Heart left ventricle (tissue), 16 donors: ENCODE data around the gene SH3BP2. TPM values are rescaled to one million over a fixed set of nuclear protein-coding genes. Genes with fewer than 3 reads are reported as not detected.

Experiments used
- ATAC-seq, 4 donors: fragments of 200-7000 bp; cut with Tn5 transposase; one replicate each; pipeline ENCODE4 v1.9.1; 2020 to 2022; ENCODE audit warnings: moderate library complexity in 4 of 4, mild to moderate bottlenecking in 3 of 4, moderate number of reproducible peaks in 1 of 4
- DNase-seq, 5 donors: peaks; one replicate each; pipeline ENCODE4 v3.0.0-alpha.2; 2020
- H3K27ac ChIP-seq, 12 donors: fragments of 200-600 bp; sonication (generic) in 4 of 12; one replicate each; pipeline versions ENCODE4 v1.5.0 to v1.8.0; 2016 to 2022; ENCODE audit warnings: mild to moderate bottlenecking in 2 of 12
- H3K27me3 ChIP-seq, 9 donors: fragments of 200-600 bp; sonication (generic) in 2 of 9; one replicate each; pipeline versions ENCODE4 v1.5.1 to v1.8.0; 2016 to 2022; ENCODE audit warnings: mild to moderate bottlenecking in 3 of 9
- H3K36me3 ChIP-seq, 9 donors: fragments of 200-600 bp; sonication (generic) in 2 of 9; one replicate each; pipeline versions ENCODE4 v1.5.0 to v1.8.0; 2018 to 2022; ENCODE audit warnings: mild to moderate bottlenecking in 2 of 9
- H3K4me1 ChIP-seq, 12 donors: fragments of 200-600 bp; sonication (generic) in 4 of 12; one replicate each; pipeline versions ENCODE4 v1.5.0 to v1.8.0; 2016 to 2022; ENCODE audit warnings: mild to moderate bottlenecking in 3 of 12
- H3K4me3 ChIP-seq, 12 donors: fragments of 200-600 bp; sonication (generic) in 4 of 12; one replicate each; pipeline versions ENCODE4 v1.5.0 to v1.8.0; 2017 to 2022; ENCODE audit warnings: mild to moderate bottlenecking in 9 of 12, moderate library complexity in 4 of 12
- H3K9me3 ChIP-seq, 12 donors: fragments of 200-600 bp; sonication (generic) in 4 of 12; one replicate each; pipeline versions ENCODE4 v1.5.0 to v1.8.0; 2016 to 2022; ENCODE audit warnings: mild to moderate bottlenecking in 1 of 12
- CTCF ChIP-seq, 12 donors: fragments of 200-600 bp; sonication (generic) in 4 of 12; IDR thresholded peaks; one replicate each; pipeline versions ENCODE4 v1.5.0 to v1.8.0; 2018 to 2022; ENCODE audit warnings: antibody characterized with exemption in 12 of 12, mild to moderate bottlenecking in 5 of 12
- POLR2A ChIP-seq, 2 donors: fragments of 450-650 bp; IDR thresholded peaks; one replicate each; pipeline ENCODE4 v1.6.1; 2017; ENCODE audit warnings: antibody characterized with exemption in 2 of 2, mild to moderate bottlenecking in 2 of 2, moderate library complexity in 2 of 2
- WGBS, 4 donors: extraction: QIAGEN DNeasy Blood & Tissue Kit in 2 of 4; methylation state at CpG; one replicate each; pipeline versions ENCODE4 v1.1.5 to v1.1.7; 2013 to 2018; 5-methylcytosine and 5-hydroxymethylcytosine counted together
- intact Hi-C, 10 donors: fragments of 100-400 bp; cut with DNase I; formaldehyde crosslinking; loops; one replicate each; pipeline versions ENCODE4 v1.11.1 to v1.14.2; 2022
- polyA plus RNA-seq, 2 donors: library from polyadenylated mRNA; stranded (reverse); fragments of 200-250 nt; gene quantifications; one replicate each; pipeline ENCODE4 v1.2.3, GENCODE V29; 2013
- total RNA-seq, 9 donors: library from RNA; depleted of rRNA in 2 of 9; stranded (reverse); fragments of >200 nt in 2 of 9; fragmentation: NEBNext Ultra II Directional in 3 of 9; extraction: Animal tissue kit (Norgen Biotek cat#: 25700) in 3 of 9; gene quantifications; one replicate each; pipeline versions ENCODE4 v1.1.0 to v1.2.4, GENCODE V29; 2016 to 2023
- donor health status: ischemic (EF 13 %, LVEDD 7.1; RV severe dilation, severe dysfunction).
- donor health status: healthy with polysubstance abuse.
- donor health status: DM: no; HTN: yes; CAD: no.
- donor health status: DM: no; HTN: no; CAD: no.
- donor health status: ischemic (EF 25% LVEDD 6.9; RV normal size, moderate dysfunction).
- donor health status: ischemic (EF 25% LVEDD 5.7; RV mildly dilated, moderate dysfunction).
- donor health status: healthy.
- donor health status: DM: yes; HTN: yes; CAD: no.
- donor health status: ischemic (EF 35%, LVEDD 5.7; RV mildly dilated, moderate dysfunction).
- donor health status: nonischemic (EF 11% LVEDD 7.7; RV severe dilation, severe dysfunction).
- donor health status: DM: yes; HTN: yes; CAD: no.
- donor health status: PGD.
- donor health status: ischemic (EF 29% LVEDD 5.4; RV normal size, mild dysfunction).
- donor health status: nonischemic (EF 23%, LVEDD 6.1; RV moderate dilation, normal function).

The SH3BP2 gene
- total and polyA plus RNA-seq, 11 donors = 10.4 to 70.2 (median 23.5) TPM

- H3K36me3 ChIP-seq = peaks cover 0 to 95% (median 83%) of the 10 kb centered on the region in 9 donors
- H3K4me1 ChIP-seq = peaks cover 0 to 41% (median 14%) of the 10 kb centered on the region in 12 donors
- no peaks in the 10 kb centered on the region for H3K9me3 ChIP-seq
- DNase-seq (no peak), ATAC-seq (no peak)
- H3K4me3 ChIP-seq = no peak overlapping the region
- H3K27ac ChIP-seq = peak overlapping the region in 2 of 12 donors; percentile 4 to 7
- 94 to 95% (median 95%) methylated on average over 1 of the region's 1 CpG for WGBS, 4 donors
- TF ChIP-seq POLR2A (IDR thresholded peaks at IDR 0.05) = no peak
- TF ChIP-seq CTCF (IDR thresholded peaks at IDR 0.05) = no peak
- intact Hi-C loops = loop anchor here in 1 of 10 donors (5.0 kb wide), 1 partner anchor 35 kb away; no protein-coding TSS in a partner anchor
- H3K27me3 ChIP-seq = no peaks in the 10 kb centered on the region
These were observed 89.5 kb downstream of the SH3BP2 start for GRCh38 chr4:2882341-2882740.

DNA sequence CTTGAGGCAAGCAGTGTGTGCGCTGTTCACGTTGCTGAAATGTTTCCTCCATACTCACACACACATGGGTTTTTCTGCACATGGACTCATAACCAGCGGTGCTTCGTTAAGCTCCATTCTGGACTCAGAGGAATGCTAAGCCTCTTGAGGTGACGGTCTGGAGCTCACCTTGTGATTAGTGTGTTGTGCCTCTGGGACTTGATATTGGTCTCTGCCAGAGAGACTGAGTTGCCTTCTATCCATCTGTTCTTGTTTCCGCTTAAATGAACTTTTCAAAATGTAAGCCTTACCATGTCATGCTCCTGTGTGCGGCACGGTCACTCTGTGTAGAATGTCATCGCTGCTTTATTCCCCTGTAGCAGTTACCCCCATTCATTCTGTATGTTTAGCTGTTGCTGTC lies 93.3 kb downstream of the SH3BP2 start:
- H3K9me3 ChIP-seq = no peaks in the 10 kb centered on the region
- H3K36me3 ChIP-seq = peaks cover 0 to 88% (median 80%) of the 10 kb centered on the region in 9 donors
- no peak for DNase-seq
- H3K4me3 ChIP-seq = no peak overlapping the region
- WGBS, 4 donors = 72 to 83% (median 75%) methylated on average over 9 of the region's 9 CpGs
- peak overlapping the region in 1 of 12 donors; percentile 18 for H3K27ac ChIP-seq
- no peak for TF ChIP-seq CTCF (IDR thresholded peaks at IDR 0.05)
- no peak for TF ChIP-seq POLR2A (IDR thresholded peaks at IDR 0.05)
- intact Hi-C loops = loop anchor here in 2 of 10 donors (5.0 kb wide), 3 partner anchors 39 to 124 kb away; partner anchors contain the start of gene ADD1 (in 1 of the 2)
- no peaks in the 10 kb centered on the region for H3K27me3 ChIP-seq
- peaks cover 0 to 31% (median 12%) of the 10 kb centered on the region in 12 donors for H3K4me1 ChIP-seq
- peak in 2 of 4 donors; percentile 29 to 42 for ATAC-seq

- H3K36me3 ChIP-seq = peaks cover 0 to 84% (median 76%) of the 10 kb centered on the region in 9 donors
- H3K4me1 ChIP-seq = peaks cover 0 to 36% (median 15%) of the 10 kb centered on the region in 12 donors
- peak overlapping the region in 2 of 12 donors; percentile 8 to 18 for H3K27ac ChIP-seq
- TF ChIP-seq CTCF (IDR thresholded peaks at IDR 0.05) (no peak), POLR2A (IDR thresholded peaks at IDR 0.05) (no peak)
- intact Hi-C loops = loop anchor here in 2 of 10 donors (5.0 kb wide), 3 partner anchors 39 to 124 kb away; partner anchors contain the start of gene ADD1 (in 1 of the 2)
- 40 to 53% (median 42%) methylated on average over 6 of the region's 6 CpGs for WGBS, 4 donors
- H3K4me3 ChIP-seq = no peak overlapping the region
- DNase-seq (peak in 3 of 5 donors; percentile 28 to 46 (median 32)), ATAC-seq (peak; percentile 88 to 96 (median 95))
- no peaks in the 10 kb centered on the region for H3K27me3 ChIP-seq
- H3K9me3 ChIP-seq = no peaks in the 10 kb centered on the region
These were observed 93.7 kb downstream of the SH3BP2 start for GRCh38 chr4:2886622-2887021.

GRCh38 chr4:2887343-2887742 lies 94.5 kb downstream of the SH3BP2 start:
- Histone ChIP-seq H3K9me3 (no peaks in the 10 kb centered on the region), H3K27me3 (no peaks in the 10 kb centered on the region), H3K4me1 (peaks cover 0 to 36% (median 16%) of the 10 kb centered on the region in 12 donors), H3K4me3 (no peak overlapping the region), H3K27ac (peak overlapping the region in 1 of 12 donors; percentile 8), H3K36me3 (peaks cover 0 to 84% (median 68%) of the 10 kb centered on the region in 9 donors)
- DNase-seq (no peak), ATAC-seq (no peak)
- no peak for TF ChIP-seq POLR2A (IDR thresholded peaks at IDR 0.05)
- TF ChIP-seq CTCF (IDR thresholded peaks at IDR 0.05) = no peak
- intact Hi-C loops = loop anchor here in 2 of 10 donors (5.0 kb wide), 3 partner anchors 40 to 125 kb away; partner anchors contain the start of gene ADD1 (in 1 of the 2)
- 54 to 81% (median 67%) methylated on average over 3 of the region's 3 CpGs for WGBS, 4 donors
